Tibial nerve (tissue), 4 donors: Measurements from ENCODE around the gene SLIT3.

Source experiments
- EP300 ChIP-seq, 2 donors: sonication (generic); formaldehyde crosslinking; IDR thresholded peaks; one replicate each; pipeline ENCODE4 v1.6.1; 2017; ENCODE audit warnings: antibody characterized with exemption in 2 of 2, mild to moderate bottlenecking in 1 of 2
- POLR2A ChIP-seq, 2 donors: fragments of 450-650 bp; IDR thresholded peaks; one replicate each; pipeline ENCODE4 v1.6.1; 2017; ENCODE audit warnings: antibody characterized with exemption in 2 of 2, mild to moderate bottlenecking in 2 of 2, moderate library complexity in 2 of 2
- TF ChIP-seq, protein P1 (sequence below), 5 experiments: fragments of 200-600 bp in 3 of 5; fragments of 450-650 bp in 2 of 5; sonication (generic) in 3 of 5; IDR thresholded peaks; one replicate each; pipeline ENCODE4 v1.5.1; 2016 to 2019; ENCODE audit warnings: antibody characterized with exemption in 5 of 5, mild to moderate bottlenecking in 3 of 5, moderate library complexity in 2 of 5

DNA sequence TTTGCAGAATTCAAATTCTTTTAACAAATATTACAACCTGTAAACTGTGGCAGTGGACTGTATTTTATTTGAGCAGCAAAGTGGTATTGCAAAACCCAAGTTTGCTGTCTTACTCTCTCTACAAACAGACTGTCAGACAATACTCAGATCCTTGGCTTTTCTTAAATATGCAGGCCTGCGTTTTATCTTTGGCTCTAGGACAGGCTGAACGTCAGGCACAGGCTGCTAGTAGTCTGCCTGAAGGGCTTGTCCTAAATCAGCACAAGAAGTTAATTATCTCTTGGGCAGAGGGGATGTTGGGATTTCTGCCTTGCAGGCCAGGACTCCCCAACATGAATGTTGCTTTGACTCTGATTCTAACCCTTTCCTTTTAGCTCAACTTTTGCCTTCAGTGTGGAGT, 147.5 kb downstream of the SLIT3 start:
- TF ChIP-seq, protein P1, sequence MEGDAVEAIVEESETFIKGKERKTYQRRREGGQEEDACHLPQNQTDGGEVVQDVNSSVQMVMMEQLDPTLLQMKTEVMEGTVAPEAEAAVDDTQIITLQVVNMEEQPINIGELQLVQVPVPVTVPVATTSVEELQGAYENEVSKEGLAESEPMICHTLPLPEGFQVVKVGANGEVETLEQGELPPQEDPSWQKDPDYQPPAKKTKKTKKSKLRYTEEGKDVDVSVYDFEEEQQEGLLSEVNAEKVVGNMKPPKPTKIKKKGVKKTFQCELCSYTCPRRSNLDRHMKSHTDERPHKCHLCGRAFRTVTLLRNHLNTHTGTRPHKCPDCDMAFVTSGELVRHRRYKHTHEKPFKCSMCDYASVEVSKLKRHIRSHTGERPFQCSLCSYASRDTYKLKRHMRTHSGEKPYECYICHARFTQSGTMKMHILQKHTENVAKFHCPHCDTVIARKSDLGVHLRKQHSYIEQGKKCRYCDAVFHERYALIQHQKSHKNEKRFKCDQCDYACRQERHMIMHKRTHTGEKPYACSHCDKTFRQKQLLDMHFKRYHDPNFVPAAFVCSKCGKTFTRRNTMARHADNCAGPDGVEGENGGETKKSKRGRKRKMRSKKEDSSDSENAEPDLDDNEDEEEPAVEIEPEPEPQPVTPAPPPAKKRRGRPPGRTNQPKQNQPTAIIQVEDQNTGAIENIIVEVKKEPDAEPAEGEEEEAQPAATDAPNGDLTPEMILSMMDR (IDR thresholded peaks at IDR 0.05): no peak
- TF ChIP-seq EP300 (IDR thresholded peaks at IDR 0.05): no peak
- TF ChIP-seq POLR2A (IDR thresholded peaks at IDR 0.05): no peak
